RWPE2 (cell line): ENCODE data around the gene NAPB.

Experiments used
- ATAC-seq: fragments of 200-7000 bp; cut with Tn5 transposase; 3 replicates; pipeline ENCODE4 v1.9.1; 2021; ENCODE audit warnings: low read depth
- DNase-seq: peaks from one replicate; pipeline ENCODE4 v3.0.0-alpha.2; 2020; ENCODE audit warnings: low spot score
- H3K27ac ChIP-seq: fragments of 450-650 bp; 2 replicates; pipeline ENCODE4 v1.5.1; 2017; ENCODE audit warnings: mild to moderate bottlenecking; ENCODE audit not compliant: poor library complexity, severe bottlenecking
- H3K27me3 ChIP-seq: fragments of 250-450 bp; sonication (Bioruptor Pico); 2 replicates; pipeline ENCODE4 v1.5.1; 2021; ENCODE audit warnings: mild to moderate bottlenecking, moderate library complexity; ENCODE audit not compliant: insufficient read depth, poor library complexity, severe bottlenecking
- H3K36me3 ChIP-seq: fragments of 250-450 bp; sonication (Bioruptor Pico); 2 replicates; pipeline ENCODE4 v1.5.1; 2020; ENCODE audit warnings: low read depth, mild to moderate bottlenecking, moderate library complexity
- H3K4me1 ChIP-seq: fragments of 250-450 bp; sonication (Bioruptor Pico); 2 replicates; pipeline ENCODE4 v1.5.1; 2021; ENCODE audit warnings: mild to moderate bottlenecking, moderate library complexity; ENCODE audit not compliant: insufficient read depth, poor library complexity, severe bottlenecking
- H3K4me3 ChIP-seq: fragments of 250-450 bp; sonication (Bioruptor Pico); 2 replicates; pipeline ENCODE4 v1.5.1; 2021; ENCODE audit warnings: mild to moderate bottlenecking, moderate library complexity; ENCODE audit not compliant: severe bottlenecking
- H3K9me3 ChIP-seq: fragments of 250-450 bp; sonication (Bioruptor Pico); 2 replicates; pipeline ENCODE4 v1.5.1; 2021; ENCODE audit warnings: mild to moderate bottlenecking, moderate library complexity; ENCODE audit not compliant: severe bottlenecking
- CTCF ChIP-seq: fragments of 450-650 bp; IDR thresholded peaks from one replicate; pipeline ENCODE4 v1.5.1; 2017; ENCODE audit warnings: mild to moderate bottlenecking, moderate library complexity; ENCODE audit not compliant: poor library complexity, severe bottlenecking

The NAPB gene

GRCh38 chr20:23358563-23358906 is 62.8 kb downstream of the NAPB start:
- H3K9me3 ChIP-seq = no peaks in the 10 kb centered on the region
- ATAC-seq = no peak
- TF ChIP-seq CTCF = no peak
- no peaks in the 10 kb centered on the region for H3K27me3 ChIP-seq
- H3K36me3 ChIP-seq = peaks cover 9% of the 10 kb centered on the region
- no peak for DNase-seq
- H3K4me1 ChIP-seq = peaks cover 9% of the 10 kb centered on the region
- H3K27ac ChIP-seq = peak overlapping the region; percentile 68
- H3K4me3 ChIP-seq = peak overlapping the region; percentile 15

DNA sequence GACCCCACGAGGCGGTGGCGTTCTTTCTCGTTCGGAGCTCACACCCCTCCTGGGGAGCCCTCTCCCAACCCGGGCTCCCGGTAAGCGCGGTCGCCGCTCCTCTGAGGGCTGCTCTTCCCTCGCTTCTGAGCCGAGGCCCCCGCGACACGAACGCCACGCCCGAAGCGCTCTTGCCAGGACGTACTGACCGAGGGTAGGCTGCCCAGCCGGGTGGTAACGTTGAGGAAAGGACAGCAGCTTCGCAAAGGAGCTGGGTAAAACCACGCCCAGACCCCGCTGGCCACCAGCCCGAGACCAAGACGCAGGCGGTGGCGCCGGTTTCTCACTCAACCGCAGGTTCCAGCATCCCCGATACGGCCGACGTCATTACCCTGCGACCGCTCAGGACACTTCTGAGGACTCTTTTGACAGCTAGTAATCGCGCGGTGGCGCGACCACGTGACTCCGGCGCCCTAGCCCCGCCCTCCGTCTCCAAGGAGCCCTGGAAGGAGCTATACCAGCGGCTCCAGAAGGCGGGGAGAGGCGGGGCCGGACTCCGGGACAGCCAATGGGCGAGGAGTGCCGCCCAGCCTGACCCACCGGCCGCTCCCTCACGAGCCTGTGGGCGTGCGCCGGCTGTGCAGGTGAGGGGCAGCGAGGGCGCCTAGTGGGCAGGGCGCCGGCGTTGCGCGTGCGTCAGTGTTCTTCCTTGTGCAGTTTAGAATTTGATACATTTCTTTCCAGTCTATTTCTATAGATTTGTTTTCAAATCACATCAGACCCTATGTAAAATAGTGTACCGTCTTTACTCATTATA is 63.3 kb downstream of the NAPB start:
- H3K27me3 ChIP-seq = no peaks in the 10 kb centered on the region
- peak overlapping the region; percentile 68 for H3K27ac ChIP-seq
- H3K4me1 ChIP-seq = peaks cover 9% of the 10 kb centered on the region
- DNase-seq = peak; percentile 100
- peak overlapping the region; percentile 51 for H3K4me3 ChIP-seq
- peak; percentile 15 for TF ChIP-seq CTCF
- peaks cover 11% of the 10 kb centered on the region for H3K36me3 ChIP-seq
- no peaks in the 10 kb centered on the region for H3K9me3 ChIP-seq
- ATAC-seq = peak; percentile 86

- no peak for TF ChIP-seq CTCF
- Histone ChIP-seq H3K27ac (no peak overlapping the region), H3K4me1 (peaks cover 17% of the 10 kb centered on the region), H3K27me3 (no peaks in the 10 kb centered on the region), H3K9me3 (no peaks in the 10 kb centered on the region), H3K4me3 (no peak overlapping the region), H3K36me3 (peaks cover 23% of the 10 kb centered on the region)
- ATAC-seq (no peak), DNase-seq (no peak)
These were observed 65.1 kb downstream of the NAPB start for GRCh38 chr20:23356203-23356602.

DNA sequence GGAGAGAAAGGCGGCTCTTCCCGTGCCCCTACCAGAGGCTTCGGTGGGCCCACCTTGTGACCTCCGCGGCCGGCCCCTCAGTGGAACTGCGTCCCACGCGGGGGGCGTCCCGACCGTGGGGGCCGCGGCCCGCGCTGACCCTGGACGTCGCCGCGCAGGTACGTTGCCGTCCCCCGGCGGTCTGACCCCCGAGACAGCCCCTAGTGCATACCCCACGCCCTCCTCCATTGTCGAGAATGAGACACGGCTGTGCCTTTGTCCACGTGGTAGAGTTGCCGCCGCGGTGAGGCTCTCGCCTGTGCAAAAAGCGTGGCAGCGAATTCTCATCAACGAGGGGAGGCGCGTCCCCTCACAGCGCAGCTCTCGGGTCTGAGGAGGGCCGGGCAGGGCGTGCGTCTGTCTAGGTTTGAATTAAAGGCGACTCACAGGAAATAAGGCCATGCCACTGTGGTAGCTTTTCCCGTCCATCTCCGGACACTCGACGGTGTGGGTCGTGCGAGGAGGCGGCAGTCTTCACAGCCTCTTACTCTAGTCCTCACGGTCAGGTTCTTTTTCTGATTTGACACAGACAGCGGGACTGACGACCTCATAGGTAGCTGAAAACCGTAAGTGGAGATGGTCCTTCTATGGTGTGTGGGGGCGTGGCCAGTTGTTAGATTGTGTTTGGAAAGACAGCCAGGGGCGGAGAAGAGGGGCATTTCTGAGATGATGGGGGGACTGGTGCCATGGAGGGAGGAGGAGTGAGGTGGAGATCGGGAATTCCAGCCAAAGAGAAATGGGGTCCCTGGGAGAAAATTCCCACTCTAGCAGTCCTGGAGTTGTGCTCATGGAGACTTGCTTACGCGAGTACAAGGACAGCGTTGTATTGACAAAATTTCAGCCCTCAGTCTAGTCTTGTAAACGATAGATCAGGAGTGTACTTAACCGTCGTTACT is 70.1 kb downstream of the NAPB start:
- Histone ChIP-seq H3K4me3 (peak overlapping the region; percentile 87), H3K9me3 (no peaks in the 10 kb centered on the region), H3K36me3 (peaks cover 23% of the 10 kb centered on the region), H3K27ac (peak overlapping the region; percentile 91), H3K4me1 (peaks cover 13% of the 10 kb centered on the region), H3K27me3 (no peaks in the 10 kb centered on the region)
- TF ChIP-seq CTCF = no peak
- DNase-seq = no peak
- peak; percentile 11; the same call in 2 of the 3 replicates for ATAC-seq
